HL-60 (cell line): ENCODE measurements around the gene S100P.

Source experiments
- POLR2AphosphoS5 ChIP-seq: IDR thresholded peaks from 2 replicates; pipeline ENCODE4 v1.6.1; 2012; ENCODE audit warnings: low read depth
- SPI1 ChIP-seq: IDR thresholded peaks from 2 replicates; pipeline ENCODE4 v1.6.1; 2012; ENCODE audit warnings: low read depth, mild to moderate bottlenecking, borderline replicate concordance
- TF ChIP-seq, protein P1 (sequence below): IDR thresholded peaks from one replicate; pipeline ENCODE4 v1.5.1; 2011; ENCODE audit warnings: low read length, control low read depth, inconsistent platforms; ENCODE audit not compliant: insufficient read depth

- TF ChIP-seq, protein P1, sequence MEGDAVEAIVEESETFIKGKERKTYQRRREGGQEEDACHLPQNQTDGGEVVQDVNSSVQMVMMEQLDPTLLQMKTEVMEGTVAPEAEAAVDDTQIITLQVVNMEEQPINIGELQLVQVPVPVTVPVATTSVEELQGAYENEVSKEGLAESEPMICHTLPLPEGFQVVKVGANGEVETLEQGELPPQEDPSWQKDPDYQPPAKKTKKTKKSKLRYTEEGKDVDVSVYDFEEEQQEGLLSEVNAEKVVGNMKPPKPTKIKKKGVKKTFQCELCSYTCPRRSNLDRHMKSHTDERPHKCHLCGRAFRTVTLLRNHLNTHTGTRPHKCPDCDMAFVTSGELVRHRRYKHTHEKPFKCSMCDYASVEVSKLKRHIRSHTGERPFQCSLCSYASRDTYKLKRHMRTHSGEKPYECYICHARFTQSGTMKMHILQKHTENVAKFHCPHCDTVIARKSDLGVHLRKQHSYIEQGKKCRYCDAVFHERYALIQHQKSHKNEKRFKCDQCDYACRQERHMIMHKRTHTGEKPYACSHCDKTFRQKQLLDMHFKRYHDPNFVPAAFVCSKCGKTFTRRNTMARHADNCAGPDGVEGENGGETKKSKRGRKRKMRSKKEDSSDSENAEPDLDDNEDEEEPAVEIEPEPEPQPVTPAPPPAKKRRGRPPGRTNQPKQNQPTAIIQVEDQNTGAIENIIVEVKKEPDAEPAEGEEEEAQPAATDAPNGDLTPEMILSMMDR = no peak
- TF ChIP-seq POLR2AphosphoS5 (no peak), SPI1 (no peak)
These were observed 23.4 kb downstream of the S100P start for GRCh38 chr4:6716958-6717655.
